GM12865 (cell line): ENCODE data around the gene EDC4.

Source experiments
- DNase-seq: peaks from one replicate; pipeline ENCODE4 v3.0.0; 2010; ENCODE audit warnings: low read depth
- H3K4me3 ChIP-seq: 2 replicates; pipeline ENCODE4 v1.5.1; 2011; ENCODE audit warnings: mild to moderate bottlenecking, low read depth, low read length, control low read depth
- TF ChIP-seq, protein P1 (sequence below): IDR thresholded peaks from 2 replicates; pipeline ENCODE4 v1.5.1; 2011; ENCODE audit warnings: low read length, control low read depth, low read depth, inconsistent platforms; ENCODE audit not compliant: insufficient read depth; ENCODE audit errors: missing control alignments

EDC4 gene

DNA sequence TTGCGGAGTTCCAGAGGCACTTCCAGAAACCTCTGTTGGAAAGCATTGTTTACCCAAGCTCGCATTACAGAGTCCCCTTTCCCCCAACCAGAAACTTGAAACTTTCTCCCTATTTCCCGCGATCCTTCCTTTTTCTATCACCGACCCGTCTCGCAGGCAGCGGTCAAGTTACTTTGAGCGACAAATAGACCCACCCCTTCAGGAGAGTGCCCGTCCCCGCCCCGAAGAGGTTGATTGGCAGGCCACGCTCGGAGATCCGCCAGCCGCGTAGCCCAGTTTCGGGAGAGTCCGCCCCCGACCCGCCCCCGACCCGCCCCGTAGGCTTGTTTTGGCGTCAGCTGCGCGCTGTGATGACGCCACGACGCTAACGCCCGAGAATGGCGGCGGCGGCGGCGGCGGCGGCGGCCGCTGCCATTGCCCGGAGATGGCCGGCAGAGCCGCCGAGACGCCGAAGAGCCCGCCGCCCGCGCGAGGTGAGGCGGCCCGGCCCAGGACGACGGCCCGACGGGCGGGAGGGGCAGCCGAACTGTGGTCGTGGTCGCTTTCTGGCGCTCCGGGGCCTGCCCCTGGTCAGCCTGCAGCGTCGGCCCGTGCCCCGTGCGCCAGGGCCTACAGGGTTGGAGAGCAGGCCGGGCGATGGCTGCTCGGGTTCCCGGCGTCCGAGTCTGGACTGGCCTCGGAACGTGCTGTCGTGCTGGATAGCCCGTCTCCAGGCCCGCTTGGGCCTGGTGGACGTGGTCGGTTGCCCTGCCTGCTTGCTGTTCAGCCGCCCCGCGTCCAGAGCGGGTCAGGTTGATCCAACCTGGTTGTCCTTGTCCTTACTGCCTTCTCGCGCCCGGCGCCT is 20.3 kb downstream of the EDC4 start, which contains the start of gene PSKH1:
Gene PSKH1, plus strand, starts transcription at position 356 of the 844 bp plus-strand sequence. CDS start 15,496 bp downstream, outside the sequence.
- TF ChIP-seq, protein P1, sequence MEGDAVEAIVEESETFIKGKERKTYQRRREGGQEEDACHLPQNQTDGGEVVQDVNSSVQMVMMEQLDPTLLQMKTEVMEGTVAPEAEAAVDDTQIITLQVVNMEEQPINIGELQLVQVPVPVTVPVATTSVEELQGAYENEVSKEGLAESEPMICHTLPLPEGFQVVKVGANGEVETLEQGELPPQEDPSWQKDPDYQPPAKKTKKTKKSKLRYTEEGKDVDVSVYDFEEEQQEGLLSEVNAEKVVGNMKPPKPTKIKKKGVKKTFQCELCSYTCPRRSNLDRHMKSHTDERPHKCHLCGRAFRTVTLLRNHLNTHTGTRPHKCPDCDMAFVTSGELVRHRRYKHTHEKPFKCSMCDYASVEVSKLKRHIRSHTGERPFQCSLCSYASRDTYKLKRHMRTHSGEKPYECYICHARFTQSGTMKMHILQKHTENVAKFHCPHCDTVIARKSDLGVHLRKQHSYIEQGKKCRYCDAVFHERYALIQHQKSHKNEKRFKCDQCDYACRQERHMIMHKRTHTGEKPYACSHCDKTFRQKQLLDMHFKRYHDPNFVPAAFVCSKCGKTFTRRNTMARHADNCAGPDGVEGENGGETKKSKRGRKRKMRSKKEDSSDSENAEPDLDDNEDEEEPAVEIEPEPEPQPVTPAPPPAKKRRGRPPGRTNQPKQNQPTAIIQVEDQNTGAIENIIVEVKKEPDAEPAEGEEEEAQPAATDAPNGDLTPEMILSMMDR = no peak
- DNase-seq = peak; percentile 96
- peak within 1 kb of the TSS; percentile 70 for H3K4me3 ChIP-seq

DNA sequence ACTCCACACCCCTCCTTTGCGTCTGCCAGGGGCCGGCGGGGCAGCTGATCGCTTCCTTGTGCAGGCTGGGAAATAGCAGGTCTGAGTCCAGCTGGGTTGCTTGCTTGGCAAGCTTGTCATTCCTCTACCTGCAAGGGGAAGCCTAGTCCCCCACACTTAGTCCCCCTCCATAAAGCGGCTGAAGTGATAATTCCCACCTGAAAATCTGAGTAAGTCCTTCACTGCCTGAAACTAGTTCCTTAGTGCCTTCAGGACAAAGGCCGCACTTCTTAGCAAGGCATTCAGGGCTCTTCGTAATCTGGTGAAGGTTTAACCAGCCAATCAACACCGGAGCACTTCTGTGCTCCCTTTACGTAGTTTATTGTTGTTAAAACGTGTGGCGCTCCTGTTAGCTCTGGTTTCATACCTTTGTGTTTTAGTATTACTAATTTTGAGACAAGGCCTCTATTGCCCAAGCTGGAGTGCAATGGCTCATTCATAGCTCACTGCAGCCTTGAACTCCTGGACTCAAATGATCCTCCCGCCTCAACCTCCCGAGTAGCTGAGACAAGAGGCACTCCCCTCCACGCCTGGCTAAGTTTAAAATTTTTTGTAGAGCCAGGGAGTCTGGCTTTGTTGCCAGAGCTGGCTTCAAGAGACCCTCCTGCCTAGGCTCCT is 21.0 kb downstream of the EDC4 start:
- peak overlapping the region; percentile 70 for H3K4me3 ChIP-seq
- TF ChIP-seq, protein P1 = no peak
- peak; percentile 37 for DNase-seq

DNA sequence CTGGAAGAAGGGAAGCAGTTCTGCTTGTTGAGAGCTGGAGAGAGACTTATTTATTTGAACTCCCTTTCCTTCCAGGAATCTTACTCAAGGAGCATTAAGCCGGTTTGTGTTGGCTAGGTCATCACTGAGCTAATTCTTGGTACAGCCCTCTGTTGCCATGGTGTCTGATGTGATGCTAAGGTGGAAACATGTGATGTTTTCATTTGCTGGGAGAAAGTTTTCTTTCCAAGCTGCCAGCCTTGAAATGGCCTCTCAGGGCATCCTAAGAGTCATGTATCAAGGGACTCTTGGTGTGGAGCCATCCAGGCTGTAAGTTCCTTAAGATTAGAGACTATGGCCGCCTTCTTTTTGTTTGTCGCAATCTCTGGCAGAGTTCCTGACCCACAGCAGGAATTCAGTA is 24.4 kb downstream of the EDC4 start:
- no peak for DNase-seq
- no peak overlapping the region for H3K4me3 ChIP-seq
- TF ChIP-seq, protein P1 = no peak

DNA sequence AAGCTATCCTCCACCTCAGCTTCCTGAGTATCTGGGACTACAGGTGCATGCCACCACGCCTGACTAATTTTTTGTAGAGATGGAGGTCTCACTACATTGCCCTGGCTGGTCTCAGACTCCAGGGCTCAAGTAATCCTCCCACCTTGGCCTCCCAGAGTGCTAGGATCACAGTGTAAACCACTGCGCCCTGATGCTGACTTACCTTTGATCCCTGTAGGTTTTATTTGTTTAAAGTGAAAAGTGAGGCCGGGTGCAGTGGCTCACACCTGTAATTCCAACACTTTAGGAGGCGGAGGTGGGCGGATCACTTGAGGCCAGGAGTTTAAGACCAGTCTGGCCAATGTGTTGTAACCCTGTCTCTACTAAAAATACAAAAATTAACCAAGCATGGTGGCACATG is 28.9 kb downstream of the EDC4 start:
- no peak overlapping the region for H3K4me3 ChIP-seq
- TF ChIP-seq, protein P1 = no peak
- no peak for DNase-seq

DNA sequence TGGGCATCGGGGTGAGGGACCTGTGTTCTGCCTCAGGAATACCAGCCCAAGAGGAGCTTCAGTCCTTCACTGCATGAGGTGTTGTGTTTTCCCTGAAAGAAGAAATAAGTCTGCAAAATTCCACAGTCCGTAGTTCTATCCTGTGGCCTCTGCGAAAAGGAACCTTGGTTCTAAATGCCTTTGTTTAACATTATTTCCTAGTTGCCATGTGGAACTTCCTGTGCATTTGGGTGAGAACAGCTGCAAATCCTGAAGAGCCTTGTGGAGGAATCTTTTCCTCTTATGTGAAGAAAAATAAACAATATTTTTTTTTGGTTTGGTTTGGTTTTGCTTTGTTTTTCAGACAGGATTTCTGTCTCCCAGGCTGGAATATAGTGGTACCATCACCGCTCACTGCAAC is 30.0 kb downstream of the EDC4 start:
- no peak overlapping the region for H3K4me3 ChIP-seq
- DNase-seq = no peak
- TF ChIP-seq, protein P1 = no peak

DNA sequence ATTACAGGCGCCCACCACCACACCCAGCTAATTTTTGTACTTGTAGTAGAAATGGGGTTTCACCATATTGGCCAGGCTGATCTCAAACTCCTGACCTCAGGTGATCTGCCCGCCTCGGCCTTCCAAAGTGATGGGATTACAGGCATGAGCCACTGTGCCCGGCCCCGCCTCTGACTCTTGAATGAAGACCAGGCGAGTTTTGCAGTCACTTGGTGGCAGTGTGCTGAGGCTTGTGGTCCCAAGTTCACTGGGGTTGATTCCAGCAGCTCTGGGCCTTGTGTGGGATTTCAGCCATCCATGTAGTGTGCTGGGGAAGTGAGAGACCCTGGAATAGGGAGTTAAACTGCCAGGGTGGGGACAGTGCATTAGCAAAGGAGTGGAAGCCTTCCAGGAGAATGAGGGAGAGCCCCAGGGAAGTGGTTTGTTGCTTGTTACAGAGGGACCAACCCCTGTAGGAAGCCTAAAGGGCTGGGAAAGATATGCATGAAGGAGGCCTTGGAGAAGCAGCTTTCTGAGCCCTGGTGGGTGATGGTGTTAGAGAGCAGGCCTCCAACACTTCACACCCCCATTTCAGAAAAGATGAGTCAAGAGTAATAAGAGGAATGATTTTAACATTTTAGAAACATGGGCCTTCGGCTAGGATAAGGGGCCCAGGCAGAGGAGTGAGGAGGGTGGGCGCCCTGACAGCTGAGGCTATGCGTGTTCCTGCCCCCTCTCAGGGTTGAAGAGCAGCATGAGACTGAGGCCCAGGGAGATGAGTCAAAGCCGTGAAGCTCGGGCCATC is 34.7 kb downstream of the EDC4 start:
- no peak for DNase-seq
- TF ChIP-seq, protein P1 = no peak
- H3K4me3 ChIP-seq = no peak overlapping the region
